Nasal cavity respiratory epithelium epithelial cell of viscerocranial mucosa (primary cell): Measurements from ENCODE around the gene NELL2. TPM values are rescaled to one million over a fixed set of nuclear protein-coding genes. Genes with fewer than 3 reads are reported as not detected.

ENCODE experiments used
- total RNA-seq: library from RNA; depleted of rRNA; stranded (reverse); fragments of >200 nt; gene quantifications from 2 replicates; pipeline ENCODE4 v1.2.3, GENCODE V29; 2014

NELL2 gene
- 0.28 TPM in 1 of 2 replicates, not detected in the other for total RNA-seq

GRCh38 chr12:44875954-44876543, at the start of gene NELL2:
Gene NELL2, minus strand, starts transcription at chr12:44876315. Its CDS starts 446 bp downstream, at chr12:44875869.

Other genes with a start within 250 kb of the NELL2 start
- not detected in 2 replicates for gene DBX2, start 174.8 kb upstream of the NELL2 start, total RNA-seq